ENCODE data around the gene SYPL1.

The SYPL1 gene

DNA sequence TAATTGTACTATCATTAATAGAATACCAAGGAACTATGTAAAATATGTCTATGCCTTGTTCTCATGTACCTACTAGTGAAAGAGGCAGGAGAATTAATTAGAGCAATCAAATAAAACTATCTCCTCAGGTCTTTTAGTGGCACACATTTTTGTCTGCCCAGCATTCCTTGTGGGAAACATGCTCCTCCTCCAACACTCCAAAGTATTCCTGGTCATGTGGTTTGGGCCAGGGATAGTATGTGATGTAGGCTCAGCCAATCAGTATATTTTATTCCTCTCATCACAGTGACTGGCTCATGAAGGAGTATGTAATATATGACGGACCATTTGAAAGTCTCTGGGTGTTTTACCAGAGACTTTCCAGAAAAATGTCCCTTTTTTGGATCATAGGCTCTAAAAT, 16.7 kb upstream of the SYPL1 start:
- H3K4me3 ChIP-seq (ENCODE audit: low read depth, low read length) = no peak overlapping the region
- DNase-seq (ENCODE audit: low read depth, low spot score) = no peak
- in situ Hi-C loops (cut with HindIII; ENCODE audit: low sequenced_read_pairs) = no loop called here
- TF ChIP-seq, protein P1, sequence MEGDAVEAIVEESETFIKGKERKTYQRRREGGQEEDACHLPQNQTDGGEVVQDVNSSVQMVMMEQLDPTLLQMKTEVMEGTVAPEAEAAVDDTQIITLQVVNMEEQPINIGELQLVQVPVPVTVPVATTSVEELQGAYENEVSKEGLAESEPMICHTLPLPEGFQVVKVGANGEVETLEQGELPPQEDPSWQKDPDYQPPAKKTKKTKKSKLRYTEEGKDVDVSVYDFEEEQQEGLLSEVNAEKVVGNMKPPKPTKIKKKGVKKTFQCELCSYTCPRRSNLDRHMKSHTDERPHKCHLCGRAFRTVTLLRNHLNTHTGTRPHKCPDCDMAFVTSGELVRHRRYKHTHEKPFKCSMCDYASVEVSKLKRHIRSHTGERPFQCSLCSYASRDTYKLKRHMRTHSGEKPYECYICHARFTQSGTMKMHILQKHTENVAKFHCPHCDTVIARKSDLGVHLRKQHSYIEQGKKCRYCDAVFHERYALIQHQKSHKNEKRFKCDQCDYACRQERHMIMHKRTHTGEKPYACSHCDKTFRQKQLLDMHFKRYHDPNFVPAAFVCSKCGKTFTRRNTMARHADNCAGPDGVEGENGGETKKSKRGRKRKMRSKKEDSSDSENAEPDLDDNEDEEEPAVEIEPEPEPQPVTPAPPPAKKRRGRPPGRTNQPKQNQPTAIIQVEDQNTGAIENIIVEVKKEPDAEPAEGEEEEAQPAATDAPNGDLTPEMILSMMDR (IDR thresholded peaks at IDR 0.05; ENCODE audit: low read depth, low read length) = no peak

DNA sequence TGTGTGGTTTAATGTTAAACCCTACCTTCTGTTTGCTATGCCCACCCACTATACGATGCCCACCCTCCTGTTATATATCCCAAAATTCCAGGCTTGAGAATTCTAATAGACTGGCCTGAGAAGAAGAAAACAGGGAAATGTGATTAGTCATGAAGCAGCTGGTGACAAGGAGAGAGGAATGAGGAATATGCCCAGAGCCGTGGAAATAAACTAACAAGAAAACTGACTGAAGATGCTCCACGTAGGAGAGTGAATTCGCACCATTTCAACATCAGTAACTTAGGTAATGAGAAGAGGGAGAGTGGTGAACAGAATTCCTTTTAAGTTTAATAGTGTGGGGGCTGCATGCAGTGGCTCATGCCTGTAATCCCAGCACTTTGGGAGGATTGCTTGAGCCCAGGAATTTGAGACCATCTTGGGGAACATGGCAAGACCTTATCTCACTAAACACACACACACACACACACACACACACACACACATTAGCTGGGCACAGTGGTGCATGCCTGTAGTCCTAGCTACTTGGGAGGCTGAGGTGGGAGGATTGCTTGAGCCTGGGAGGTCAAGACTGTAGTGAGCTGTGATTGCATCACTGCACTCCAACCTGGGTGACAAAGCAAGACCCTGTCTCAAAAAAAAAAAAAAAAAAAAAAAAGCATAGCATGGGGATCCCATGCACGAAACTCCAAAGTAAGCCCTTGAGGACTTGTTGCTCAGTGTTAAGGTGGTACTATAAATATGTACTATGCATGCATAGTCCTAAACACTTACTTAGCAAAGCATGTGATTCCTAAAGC, 16.1 kb upstream of the SYPL1 start:
- TF ChIP-seq, protein P1 (IDR thresholded peaks at IDR 0.05; ENCODE audit: low read depth, low read length) = no peak
- H3K4me3 ChIP-seq (ENCODE audit: low read depth, low read length) = no peak overlapping the region
- in situ Hi-C loops (cut with HindIII; ENCODE audit: low sequenced_read_pairs) = no loop called here
- no peak for DNase-seq (ENCODE audit: low read depth, low spot score)

DNA sequence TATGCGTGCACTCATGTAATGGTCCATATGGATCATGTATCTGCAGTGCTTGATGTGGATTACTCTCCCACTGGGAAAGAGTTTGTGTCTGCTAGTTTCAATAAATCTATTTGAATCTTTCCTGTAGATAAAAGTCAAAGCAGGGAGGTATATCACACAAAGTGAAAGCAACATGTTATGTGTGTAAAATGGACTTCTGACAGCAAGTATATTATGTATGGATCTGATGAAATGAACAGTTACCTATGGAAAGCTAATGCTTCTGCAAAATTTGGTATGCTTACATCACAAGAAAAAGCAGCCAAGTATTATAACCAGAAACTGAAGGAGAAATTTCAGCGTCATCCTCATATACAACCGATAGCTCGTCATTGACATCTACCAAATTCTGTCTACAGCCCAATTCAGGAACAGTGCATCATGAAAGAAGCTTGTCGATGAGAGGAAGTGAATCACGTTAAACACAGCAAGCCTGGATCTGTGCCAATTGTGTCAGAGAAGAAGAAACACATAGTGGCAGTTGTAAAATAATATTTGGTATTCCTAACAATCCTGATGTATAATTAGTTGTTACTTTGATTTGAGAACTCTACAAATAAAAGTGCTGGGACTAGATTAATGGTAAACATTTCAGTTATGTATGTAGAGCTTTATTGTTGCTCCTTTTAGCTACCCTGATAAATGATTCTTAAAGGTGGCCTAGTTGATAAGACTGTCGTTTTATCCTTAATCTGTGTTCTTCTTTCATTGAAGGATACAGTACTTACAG, 14.2 kb upstream of the SYPL1 start:
- in situ Hi-C loops (cut with HindIII; ENCODE audit: low sequenced_read_pairs) = no loop called here
- H3K4me3 ChIP-seq (ENCODE audit: low read depth, low read length) = no peak overlapping the region
- TF ChIP-seq, protein P1 (IDR thresholded peaks at IDR 0.05; ENCODE audit: low read depth, low read length) = no peak
- peak; percentile 55 for DNase-seq (ENCODE audit: low read depth, low spot score)

DNA sequence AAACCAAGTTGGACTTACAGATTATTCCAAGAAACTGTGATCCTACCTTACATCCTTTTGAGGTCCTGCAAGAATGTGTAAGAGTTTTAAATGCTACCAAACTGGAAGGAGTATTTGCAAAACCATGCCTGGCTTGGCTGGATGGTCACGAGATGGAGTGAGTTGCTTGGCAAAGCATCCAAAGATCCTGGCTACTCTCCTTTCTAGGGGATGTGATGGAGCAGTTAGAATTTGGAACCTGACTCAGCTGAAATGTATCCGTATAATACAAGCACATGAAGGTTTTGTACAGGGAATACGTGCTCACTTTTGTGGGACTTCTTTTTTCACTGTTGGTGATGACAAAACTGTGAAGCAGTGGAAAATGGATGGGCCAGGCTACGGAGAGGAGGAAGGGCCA, 13.3 kb upstream of the SYPL1 start:
- TF ChIP-seq, protein P1 (IDR thresholded peaks at IDR 0.05; ENCODE audit: low read depth, low read length) = no peak
- in situ Hi-C loops (cut with HindIII; ENCODE audit: low sequenced_read_pairs) = no loop called here
- no peak overlapping the region for H3K4me3 ChIP-seq (ENCODE audit: low read depth, low read length)
- DNase-seq (ENCODE audit: low read depth, low spot score) = no peak

DNA sequence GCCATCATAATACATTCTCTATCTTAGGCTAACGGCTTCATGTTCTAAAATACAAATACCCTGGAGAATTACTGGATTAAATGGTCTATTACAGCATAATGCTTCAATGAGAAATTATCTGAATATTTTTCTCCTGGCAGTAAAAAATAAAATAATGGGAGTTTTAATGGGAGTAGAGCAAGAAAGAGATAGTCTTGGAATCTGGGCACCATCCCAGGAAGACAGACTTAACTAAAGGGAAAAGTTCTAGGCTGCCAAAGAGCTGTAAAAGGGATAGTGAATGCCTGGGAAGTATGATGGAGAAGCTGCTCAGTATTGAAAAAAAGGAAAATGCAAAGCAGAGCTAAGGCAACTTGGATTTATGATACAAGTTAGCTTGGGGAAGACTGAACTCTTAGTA, 12.1 kb upstream of the SYPL1 start:
- TF ChIP-seq, protein P1 (IDR thresholded peaks at IDR 0.05; ENCODE audit: low read depth, low read length) = no peak
- DNase-seq (ENCODE audit: low read depth, low spot score) = no peak
- in situ Hi-C loops (cut with HindIII; ENCODE audit: low sequenced_read_pairs) = no loop called here

DNA sequence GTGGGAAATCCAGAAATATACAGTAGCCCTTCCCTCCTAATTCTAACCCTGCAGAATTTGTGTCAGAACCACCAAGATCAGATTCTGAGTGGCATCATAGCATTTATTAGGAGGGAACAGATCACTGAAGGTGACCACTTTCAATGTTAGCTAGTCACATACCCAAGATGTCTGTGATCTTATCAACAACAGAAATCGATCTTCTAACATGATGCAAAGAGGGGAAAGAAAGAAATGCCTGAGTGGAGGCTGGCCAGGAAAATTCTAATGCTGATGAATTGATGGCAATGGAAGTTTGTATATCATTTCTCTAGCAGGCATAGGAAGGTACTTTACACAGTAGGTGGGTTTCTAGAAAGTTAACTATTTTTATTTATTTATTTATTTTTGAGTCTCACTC, 10.6 kb upstream of the SYPL1 start:
- in situ Hi-C loops (cut with HindIII; ENCODE audit: low sequenced_read_pairs) = no loop called here
- TF ChIP-seq, protein P1 (IDR thresholded peaks at IDR 0.05; ENCODE audit: low read depth, low read length) = no peak
- DNase-seq (ENCODE audit: low read depth, low spot score) = no peak
- no peak overlapping the region for H3K4me3 ChIP-seq (ENCODE audit: low read depth, low read length)

More for the DNA sequence above, 12.1 kb upstream of the SYPL1 start:
- H3K4me3 ChIP-seq (ENCODE audit: low read depth, low read length) = no peak overlapping the region
